Brain microvascular endothelial cell (primary cell): ENCODE data around the gene MED13L.
"Not testable (repeated sequence)": the region's sequence is repeated elsewhere in the genome, so short reads cannot be mapped to it uniquely, and the experiment has no call there.

ENCODE experiments used
- DNase-seq: peaks from one replicate; pipeline ENCODE4 v3.0.0-alpha.2; 2020
- H3K27ac ChIP-seq: fragments of 250-450 bp; sonication (Bioruptor Pico); 2 replicates; pipeline ENCODE4 v1.5.1; 2020; ENCODE audit warnings: mild to moderate bottlenecking, moderate library complexity
- H3K27me3 ChIP-seq: fragments of 250-450 bp; sonication (Bioruptor Pico); replicated peaks from 2 replicates; pipeline ENCODE4 v1.5.1; 2020; ENCODE audit warnings: mild to moderate bottlenecking
- H3K36me3 ChIP-seq: fragments of 250-450 bp; sonication (Bioruptor Pico); replicated peaks from 2 replicates; pipeline ENCODE4 v1.5.1; 2020; ENCODE audit warnings: mild to moderate bottlenecking
- H3K4me3 ChIP-seq: 2 replicates; pipeline ENCODE4 v1.5.1; 2011; ENCODE audit warnings: low read depth, mild to moderate bottlenecking, control low read depth, low read length, moderate library complexity
- CTCF ChIP-seq: IDR thresholded peaks from 2 replicates; pipeline ENCODE4 v1.5.1; 2011; ENCODE audit warnings: low read depth, mild to moderate bottlenecking, moderate library complexity, low read length, control low read depth, inconsistent platforms; ENCODE audit errors: missing control alignments
- in situ Hi-C: cut with HindIII; loops from 2 replicates; pipeline ENCODE4 v1.10.0; 2017; ENCODE audit warnings: low sequenced_read_pairs, low pct_ligation_motif_present

MED13L gene

GRCh38 chr12:116287842-116288301 lies 10.4 kb upstream of the MED13L start:
- in situ Hi-C loops: no loop called here
- DNase-seq: no peak
- TF ChIP-seq CTCF: no peak
- Histone ChIP-seq H3K27ac (no peak overlapping the region), H3K36me3 (no peaks in the 10 kb centered on the region), H3K27me3 (no peaks in the 10 kb centered on the region), H3K4me3 (no peak overlapping the region)

GRCh38 chr12:116284396-116284795 lies 6.9 kb upstream of the MED13L start:
- Histone ChIP-seq H3K4me3 (no peak overlapping the region), H3K36me3 (no peaks in the 10 kb centered on the region), H3K27ac (no peak overlapping the region), H3K27me3 (no peaks in the 10 kb centered on the region)
- TF ChIP-seq CTCF: no peak
- in situ Hi-C loops: no loop called here
- DNase-seq: no peak

GRCh38 chr12:116283881-116284280 lies 6.4 kb upstream of the MED13L start:
- H3K27me3 ChIP-seq, H3K4me3 ChIP-seq, H3K27ac ChIP-seq, DNase-seq, in situ Hi-C loops, H3K36me3 ChIP-seq: not testable (repeated sequence)

- Histone ChIP-seq H3K27me3 (no peaks in the 10 kb centered on the region), H3K36me3 (no peaks in the 10 kb centered on the region), H3K27ac (no peak overlapping the region), H3K4me3 (no peak overlapping the region)
- no peak for DNase-seq
- in situ Hi-C loops: no loop called here
- no peak for TF ChIP-seq CTCF
These were observed 5.1 kb upstream of the MED13L start for GRCh38 chr12:116282371-116283286.

GRCh38 chr12:116280595-116281290 lies 3.2 kb upstream of the MED13L start:
- Histone ChIP-seq H3K27me3 (no peaks in the 10 kb centered on the region), H3K36me3 (no peaks in the 10 kb centered on the region), H3K27ac (no peak overlapping the region), H3K4me3 (no peak overlapping the region)
- DNase-seq: no peak
- in situ Hi-C loops: no loop called here
- no peak for TF ChIP-seq CTCF

- no peak for DNase-seq
These were observed 1.2 kb upstream of the MED13L start for GRCh38 chr12:116278667-116279066.

More at GRCh38 chr12:116278667-116279066, 1.2 kb upstream of the MED13L start:
- in situ Hi-C loops: no loop called here
- Histone ChIP-seq H3K27me3 (no peaks in the 10 kb centered on the region), H3K36me3 (no peaks in the 10 kb centered on the region), H3K4me3 (no peak overlapping the region), H3K27ac (no peak overlapping the region)
- no peak for TF ChIP-seq CTCF
